ENCODE results near the gene EEF2K. TPM values are rescaled to one million over a fixed set of nuclear protein-coding genes. Genes with fewer than 3 reads are reported as not detected.

The EEF2K gene
- polyA plus RNA-seq, 3 donors = 0.85 to 6.5 (median 1.7) TPM

DNA sequence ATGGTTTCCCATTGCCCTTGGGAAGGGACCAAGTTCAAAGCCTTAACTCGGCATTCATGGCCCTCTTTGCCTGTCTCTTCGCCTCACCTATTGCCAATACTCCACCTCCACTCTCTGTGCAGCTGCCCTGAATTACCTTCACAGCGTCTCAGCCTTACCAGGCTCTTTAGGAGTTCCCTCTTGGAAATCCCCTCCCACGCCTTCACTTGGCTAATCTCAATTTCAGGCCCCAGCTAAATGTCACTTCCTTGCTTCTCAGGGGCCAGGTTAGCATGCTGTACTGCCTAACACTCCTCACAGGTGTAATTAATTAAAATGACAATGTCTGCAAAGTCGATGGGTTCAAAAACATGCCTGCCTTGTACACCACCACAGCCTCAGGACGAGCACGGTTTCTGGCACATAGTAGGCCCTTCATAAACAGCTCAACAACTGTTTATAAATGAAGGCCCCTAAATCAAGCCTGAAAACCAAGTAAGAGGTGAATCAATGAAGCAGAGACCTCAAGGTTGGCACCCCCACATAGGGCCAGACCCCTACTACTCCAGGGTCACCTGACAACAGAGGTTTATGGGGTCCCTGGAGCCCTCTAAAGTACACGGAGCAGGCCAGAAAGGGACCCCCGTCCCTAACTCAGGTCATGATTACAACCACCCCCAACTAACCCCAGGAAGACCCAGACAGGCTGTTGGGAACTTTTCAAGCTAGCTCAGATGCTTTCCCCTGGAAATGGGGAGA is 11.2 kb upstream of the EEF2K start:
- Histone ChIP-seq H3K27me3 (ENCODE audit: control insufficient read depth in 2 of 2, insufficient read depth in 2 of 2, low read length in 2 of 2) (no peaks in the 10 kb centered on the region), H3K9me3 (replicated peaks in 1 of 2; ENCODE audit: control insufficient read depth in 1 of 2, insufficient read depth in 1 of 2, low read length in 2 of 2) (no peaks in the 10 kb centered on the region), H3K4me1 (ENCODE audit: control insufficient read depth in 1 of 2, insufficient read depth in 2 of 2, low read length in 2 of 2) (peaks cover 36 to 40% of the 10 kb centered on the region in 2 donors), H4K20me1 (ENCODE audit: insufficient read depth, low read length) (no peaks in the 10 kb centered on the region), H3K4me3 (replicated peaks in 1 of 3; ENCODE audit: low read depth in 2 of 3, low read length in 3 of 3) (peak overlapping the region in 1 of 3 experiments; percentile 92), H2AFZ (ENCODE audit: insufficient read depth, low read depth, low read length, poor library complexity, severe bottlenecking) (no peak overlapping the region), H3K79me2 (ENCODE audit: insufficient read depth, low read length) (no peaks in the 10 kb centered on the region), H3K27ac (ENCODE audit: low read depth in 1 of 2, low read length in 2 of 2) (peak overlapping the region in 1 of 2 donors; percentile 30), H3K4me2 (replicated peaks; ENCODE audit: extremely low read depth, low read length, poor library complexity, severe bottlenecking) (peak overlapping the region; percentile 83), H3K9ac (ENCODE audit: insufficient read depth, low read length, poor library complexity, severe bottlenecking) (no peak overlapping the region), H3K36me3 (replicated peaks in 1 of 2; ENCODE audit: control insufficient read depth in 1 of 2, insufficient read depth in 2 of 2, low read length in 2 of 2) (no peaks in the 10 kb centered on the region)
- TF ChIP-seq, protein P1, sequence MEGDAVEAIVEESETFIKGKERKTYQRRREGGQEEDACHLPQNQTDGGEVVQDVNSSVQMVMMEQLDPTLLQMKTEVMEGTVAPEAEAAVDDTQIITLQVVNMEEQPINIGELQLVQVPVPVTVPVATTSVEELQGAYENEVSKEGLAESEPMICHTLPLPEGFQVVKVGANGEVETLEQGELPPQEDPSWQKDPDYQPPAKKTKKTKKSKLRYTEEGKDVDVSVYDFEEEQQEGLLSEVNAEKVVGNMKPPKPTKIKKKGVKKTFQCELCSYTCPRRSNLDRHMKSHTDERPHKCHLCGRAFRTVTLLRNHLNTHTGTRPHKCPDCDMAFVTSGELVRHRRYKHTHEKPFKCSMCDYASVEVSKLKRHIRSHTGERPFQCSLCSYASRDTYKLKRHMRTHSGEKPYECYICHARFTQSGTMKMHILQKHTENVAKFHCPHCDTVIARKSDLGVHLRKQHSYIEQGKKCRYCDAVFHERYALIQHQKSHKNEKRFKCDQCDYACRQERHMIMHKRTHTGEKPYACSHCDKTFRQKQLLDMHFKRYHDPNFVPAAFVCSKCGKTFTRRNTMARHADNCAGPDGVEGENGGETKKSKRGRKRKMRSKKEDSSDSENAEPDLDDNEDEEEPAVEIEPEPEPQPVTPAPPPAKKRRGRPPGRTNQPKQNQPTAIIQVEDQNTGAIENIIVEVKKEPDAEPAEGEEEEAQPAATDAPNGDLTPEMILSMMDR (IDR thresholded peaks at IDR 0.05) = no peak
- H3K4me1 Mint-ChIP-seq = peaks cover 29% of the 10 kb centered on the region
- peaks cover 6 to 10% (median 9%) of the 10 kb centered on the region in 3 donors for H3K27me3 Mint-ChIP-seq (ENCODE audit: low read depth in 3 of 3)
- DNase-seq = peak in 2 of 3 donors; percentile 34 to 72
- H3K27ac Mint-ChIP-seq = peak overlapping the region in 6 of 7 donors; percentile 74 to 90 (median 84)
- H3K9me3 Mint-ChIP-seq = no peaks in the 10 kb centered on the region
- peak overlapping the region in 1 of 2 donors; percentile 89 for H3K4me3 Mint-ChIP-seq
- WGBS (ENCODE audit: insufficient coverage) = 75% methylated on average over 8 of the region's 9 CpGs
- intact Hi-C loops (cut with micrococcal nuclease) = loop anchor here (5.0 to 10.0 kb wide), 3 partner anchors 180 to 673 kb away; partner anchors contain the start of genes CDR2 (in 2 of the 2) and METTL9 (in 1 of the 2)
- no peaks in the 10 kb centered on the region for H3K36me3 Mint-ChIP-seq

DNA sequence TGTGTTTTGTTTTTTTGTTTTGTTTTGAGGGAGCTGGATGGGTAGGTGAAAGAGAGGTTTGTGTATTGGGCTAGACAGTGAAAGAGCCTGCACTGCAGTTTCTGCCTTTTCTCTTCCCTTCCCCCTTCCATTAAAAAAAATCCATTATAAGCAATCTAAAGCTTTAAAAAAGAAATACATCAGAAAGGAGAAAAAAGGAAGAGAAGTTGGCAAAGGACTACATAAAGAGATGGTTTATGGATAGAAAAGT is 10.7 kb upstream of the EEF2K start:
- peak overlapping the region; percentile 79 to 89 for H3K4me3 Mint-ChIP-seq
- no peaks in the 10 kb centered on the region for H3K9me3 Mint-ChIP-seq
- peaks cover 34 to 36% of the 10 kb centered on the region in 2 donors for H3K4me1 ChIP-seq (ENCODE audit: control insufficient read depth in 1 of 2, insufficient read depth in 2 of 2, low read length in 2 of 2)
- H3K27ac Mint-ChIP-seq = peak overlapping the region; percentile 74 to 90 (median 85)
- H3K4me2 ChIP-seq (replicated peaks; ENCODE audit: extremely low read depth, low read length, poor library complexity, severe bottlenecking) = peak overlapping the region; percentile 83
- no peaks in the 10 kb centered on the region for H3K79me2 ChIP-seq (ENCODE audit: insufficient read depth, low read length)
- H4K20me1 ChIP-seq (ENCODE audit: insufficient read depth, low read length) = no peaks in the 10 kb centered on the region
- peak overlapping the region in 1 of 3 experiments; percentile 92 for H3K4me3 ChIP-seq (replicated peaks in 1 of 3; ENCODE audit: low read depth in 2 of 3, low read length in 3 of 3)
- peaks cover 28% of the 10 kb centered on the region for H3K4me1 Mint-ChIP-seq
- H3K9ac ChIP-seq (ENCODE audit: insufficient read depth, low read length, poor library complexity, severe bottlenecking) = no peak overlapping the region
- no peaks in the 10 kb centered on the region for H3K27me3 ChIP-seq (ENCODE audit: control insufficient read depth in 2 of 2, insufficient read depth in 2 of 2, low read length in 2 of 2)
- peak overlapping the region; percentile 30 to 41 for H3K27ac ChIP-seq (ENCODE audit: low read depth in 1 of 2, low read length in 2 of 2)
- intact Hi-C loops (cut with micrococcal nuclease) = loop anchor here (10.0 kb wide), 2 partner anchors 179 to 601 kb away; partner anchors contain the start of genes CDR2 (in 2 of the 2) and METTL9 (in 1 of the 2)
- no peak overlapping the region for H2AFZ ChIP-seq (ENCODE audit: insufficient read depth, low read depth, low read length, poor library complexity, severe bottlenecking)
- DNase-seq = no peak
- H3K27me3 Mint-ChIP-seq (ENCODE audit: low read depth in 3 of 3) = peaks cover 6 to 10% (median 9%) of the 10 kb centered on the region in 3 donors
- H3K36me3 Mint-ChIP-seq = no peaks in the 10 kb centered on the region
- no peaks in the 10 kb centered on the region for H3K36me3 ChIP-seq (replicated peaks in 1 of 2; ENCODE audit: control insufficient read depth in 1 of 2, insufficient read depth in 2 of 2, low read length in 2 of 2)
- no peaks in the 10 kb centered on the region for H3K9me3 ChIP-seq (replicated peaks in 1 of 2; ENCODE audit: control insufficient read depth in 1 of 2, insufficient read depth in 1 of 2, low read length in 2 of 2)
- TF ChIP-seq, protein P1 (IDR thresholded peaks at IDR 0.05) = no peak

Measured in CD14-positive monocyte (primary cell).